Measurements from ENCODE around the gene ACSF2. TPM values are rescaled to one million over a fixed set of nuclear protein-coding genes. Genes with fewer than 3 reads are reported as not detected.

ACSF2 gene
- total RNA-seq, 6 donors from 2014 or later, result 52.3 to 239 (median 120) TPM

GRCh38 chr17:50491505-50491904 lies 65.5 kb downstream of the ACSF2 start:
- no peak overlapping the region for H3K27ac ChIP-seq
- no peak overlapping the region for H3K4me3 ChIP-seq
- H3K4me1 ChIP-seq, result no peaks in the 10 kb centered on the region
- TF ChIP-seq POLR2AphosphoS5 (IDR thresholded peaks at IDR 0.05) (no peak), CTCF (IDR thresholded peaks at IDR 0.05) (no peak), EP300 (IDR thresholded peaks at IDR 0.05) (no peak), POLR2A (IDR thresholded peaks at IDR 0.05) (no peak)
- peaks cover 0 to 9% (median 0%) of the 10 kb centered on the region in 4 donors for H3K36me3 ChIP-seq
- DNase-seq, result no peak
- 44 to 56% methylated on average over 1 of the region's 1 CpG for WGBS, 2 donors
- H3K9me3 ChIP-seq, result no peaks in the 10 kb centered on the region
- no peaks in the 10 kb centered on the region for H3K27me3 ChIP-seq
- ATAC-seq (ENCODE audit: low FRiP score in 2 of 2), result no peak

DNA sequence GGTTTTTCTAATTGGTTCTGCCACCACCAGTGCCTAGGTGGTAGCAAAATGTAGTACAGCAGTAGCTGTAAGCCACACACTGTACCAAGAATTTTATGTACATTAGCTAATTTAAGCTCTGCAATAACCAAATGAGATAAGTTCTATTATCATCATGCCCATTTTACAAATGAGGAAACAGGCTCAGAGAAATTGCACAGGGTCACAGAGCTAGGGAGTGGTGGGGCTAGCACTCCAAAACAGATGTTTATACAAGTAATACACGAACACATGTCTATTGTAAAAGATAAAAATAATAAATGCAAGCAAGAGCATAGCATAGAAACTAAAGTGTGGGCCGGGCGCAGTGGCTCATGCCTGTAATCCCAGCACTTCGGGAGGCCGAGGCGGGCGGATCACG lies 66.2 kb downstream of the ACSF2 start:
- Histone ChIP-seq H3K4me3 (no peak overlapping the region), H3K27ac (no peak overlapping the region)
- no peak for DNase-seq

GRCh38 chr17:50493744-50494143 lies 67.7 kb downstream of the ACSF2 start:
- no peak overlapping the region for H3K27ac ChIP-seq
- H3K9me3 ChIP-seq, result no peaks in the 10 kb centered on the region
- no peaks in the 10 kb centered on the region for H3K27me3 ChIP-seq
- ATAC-seq (ENCODE audit: low FRiP score in 2 of 2) (no peak), DNase-seq (no peak)
- no peak for TF ChIP-seq CTCF (IDR thresholded peaks at IDR 0.05)
- TF ChIP-seq EP300 (IDR thresholded peaks at IDR 0.05), result no peak
- no peak for TF ChIP-seq POLR2A (IDR thresholded peaks at IDR 0.05)
- no peak for TF ChIP-seq POLR2AphosphoS5 (IDR thresholded peaks at IDR 0.05)
- 49 to 50% methylated on average over 3 of the region's 3 CpGs for WGBS, 2 donors
- no peaks in the 10 kb centered on the region for H3K36me3 ChIP-seq
- no peak overlapping the region for H3K4me3 ChIP-seq
- H3K4me1 ChIP-seq, result no peaks in the 10 kb centered on the region

More for the DNA sequence above, 66.2 kb downstream of the ACSF2 start:
- TF ChIP-seq EP300 (IDR thresholded peaks at IDR 0.05), result no peak
- no peak for TF ChIP-seq POLR2AphosphoS5 (IDR thresholded peaks at IDR 0.05)
- Histone ChIP-seq H3K36me3 (peaks cover 0 to 2% (median 0%) of the 10 kb centered on the region in 4 donors), H3K27me3 (no peaks in the 10 kb centered on the region), H3K9me3 (no peaks in the 10 kb centered on the region), H3K4me1 (no peaks in the 10 kb centered on the region)
- 88% methylated on average over 8 of the region's 8 CpGs for WGBS, 2 donors
- no peak for ATAC-seq (ENCODE audit: low FRiP score in 2 of 2)

- H3K27me3 ChIP-seq, result no peaks in the 10 kb centered on the region
- WGBS, 2 donors, result 98 to 99% methylated on average over 6 to 8 of the region's 8 CpGs
- H3K4me1 ChIP-seq, result no peaks in the 10 kb centered on the region
- ATAC-seq (ENCODE audit: low FRiP score in 2 of 2) (no peak), DNase-seq (no peak)
- no peak overlapping the region for H3K4me3 ChIP-seq
- TF ChIP-seq CTCF (IDR thresholded peaks at IDR 0.05), result no peak
- no peak for TF ChIP-seq POLR2A (IDR thresholded peaks at IDR 0.05)
- TF ChIP-seq EP300 (IDR thresholded peaks at IDR 0.05), result no peak
- TF ChIP-seq POLR2AphosphoS5 (IDR thresholded peaks at IDR 0.05), result no peak
- H3K36me3 ChIP-seq, result no peaks in the 10 kb centered on the region
- no peaks in the 10 kb centered on the region for H3K9me3 ChIP-seq
- no peak overlapping the region for H3K27ac ChIP-seq
These were observed 69.3 kb downstream of the ACSF2 start for GRCh38 chr17:50495217-50495823.

- WGBS, 2 donors, result 97 to 98% methylated on average over 8 of the region's 8 CpGs
- no peak for TF ChIP-seq CTCF (IDR thresholded peaks at IDR 0.05)
- TF ChIP-seq POLR2AphosphoS5 (IDR thresholded peaks at IDR 0.05), result no peak
- no peak for TF ChIP-seq POLR2A (IDR thresholded peaks at IDR 0.05)
- no peak for TF ChIP-seq EP300 (IDR thresholded peaks at IDR 0.05)
- Histone ChIP-seq H3K27ac (no peak overlapping the region), H3K36me3 (no peaks in the 10 kb centered on the region), H3K9me3 (no peaks in the 10 kb centered on the region), H3K27me3 (no peaks in the 10 kb centered on the region), H3K4me1 (no peaks in the 10 kb centered on the region), H3K4me3 (no peak overlapping the region)
- no peak for DNase-seq
- no peak for ATAC-seq (ENCODE audit: low FRiP score in 2 of 2)
These were observed 69.9 kb downstream of the ACSF2 start for GRCh38 chr17:50495918-50496317.

Measured in upper lobe of left lung (tissue), 6 donors.